Activated CD4-positive, alpha-beta T cell treated with anti-CD3 and anti-CD28 coated beads for 4 hours (primary cell): ENCODE data around the gene PER1.

Source experiments
- DNase-seq, 2 donors: peaks; one replicate each; pipeline ENCODE4 v3.0.0-alpha.2; 2020

PER1 gene

DNA sequence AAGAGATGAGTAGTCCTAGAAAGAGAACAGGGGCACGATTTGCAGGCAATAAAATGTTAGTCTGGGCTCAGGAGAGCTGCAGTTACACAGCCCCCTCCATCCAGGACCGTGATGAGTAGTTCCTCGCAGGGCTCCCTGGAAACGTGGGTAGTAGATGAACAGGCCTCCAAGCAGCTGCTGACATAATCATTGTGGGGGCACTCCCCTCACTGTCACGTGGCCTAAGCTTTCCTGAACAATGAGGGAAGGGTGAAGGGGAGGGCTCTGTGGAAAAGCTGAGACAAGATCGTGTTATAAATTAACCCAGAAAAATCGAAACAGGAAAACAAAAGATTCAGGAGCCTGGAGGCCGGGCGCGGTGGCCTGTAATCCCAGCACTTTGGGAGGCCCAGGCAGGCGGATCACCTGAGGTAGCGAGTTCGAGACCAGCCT, 1.3 kb upstream of the PER1 start:
- peak; percentile 57 to 65 for DNase-seq

DNA sequence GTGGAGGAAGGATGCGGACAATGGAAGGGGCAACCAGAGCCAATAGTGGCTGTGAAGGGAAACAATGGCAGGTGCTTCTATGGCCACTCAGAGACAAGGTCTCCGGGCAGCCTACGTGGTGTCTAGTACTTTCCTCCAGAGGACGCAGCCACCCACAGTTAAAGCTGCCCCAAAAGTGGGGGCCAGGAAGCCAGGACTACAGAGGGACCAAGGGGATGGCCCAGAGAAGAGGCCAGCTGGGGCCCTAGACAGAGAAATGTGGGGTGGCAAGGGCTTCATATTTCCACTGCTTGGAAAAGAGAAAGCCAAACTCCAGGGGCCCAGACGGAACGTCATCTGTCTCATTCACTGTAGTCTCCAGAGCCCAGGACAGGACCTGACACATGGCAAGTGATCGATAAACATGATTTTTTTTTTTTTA, 837 bp upstream of the PER1 start:
- no peak for DNase-seq

GRCh38 chr17:8151641-8152111, 528 bp downstream of the PER1 start:
- DNase-seq, result no peak

DNA sequence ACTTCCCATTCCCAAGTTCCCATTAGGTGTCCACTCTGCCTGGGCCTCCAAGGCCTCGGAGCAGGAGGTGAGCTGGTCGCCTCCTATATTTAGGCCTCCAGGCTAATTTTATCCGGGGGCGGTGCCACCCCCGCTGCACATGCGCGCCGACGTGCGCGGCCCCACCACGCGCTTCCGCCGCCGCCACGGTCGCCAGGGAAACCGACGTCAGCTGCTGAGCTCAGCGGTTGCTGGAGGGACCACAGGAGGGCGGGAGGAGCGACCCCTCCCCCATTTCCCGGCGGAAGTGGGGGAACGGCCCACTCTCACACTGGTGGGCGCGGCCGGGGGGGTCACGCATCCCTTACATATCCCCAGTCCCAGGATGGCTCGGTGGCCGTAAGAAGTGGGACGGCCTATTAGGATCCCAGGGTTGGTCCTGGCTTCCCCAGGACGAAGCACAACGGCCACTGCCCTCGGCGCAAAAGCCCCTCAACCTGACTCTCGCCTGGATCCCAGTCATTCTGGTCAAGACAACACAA, 1.0 kb downstream of the PER1 start:
- DNase-seq, result peak; percentile 87 to 88

- DNase-seq, result no peak
Observed at GRCh38 chr17:8150194-8151119, 1.7 kb downstream of the PER1 start.

DNA sequence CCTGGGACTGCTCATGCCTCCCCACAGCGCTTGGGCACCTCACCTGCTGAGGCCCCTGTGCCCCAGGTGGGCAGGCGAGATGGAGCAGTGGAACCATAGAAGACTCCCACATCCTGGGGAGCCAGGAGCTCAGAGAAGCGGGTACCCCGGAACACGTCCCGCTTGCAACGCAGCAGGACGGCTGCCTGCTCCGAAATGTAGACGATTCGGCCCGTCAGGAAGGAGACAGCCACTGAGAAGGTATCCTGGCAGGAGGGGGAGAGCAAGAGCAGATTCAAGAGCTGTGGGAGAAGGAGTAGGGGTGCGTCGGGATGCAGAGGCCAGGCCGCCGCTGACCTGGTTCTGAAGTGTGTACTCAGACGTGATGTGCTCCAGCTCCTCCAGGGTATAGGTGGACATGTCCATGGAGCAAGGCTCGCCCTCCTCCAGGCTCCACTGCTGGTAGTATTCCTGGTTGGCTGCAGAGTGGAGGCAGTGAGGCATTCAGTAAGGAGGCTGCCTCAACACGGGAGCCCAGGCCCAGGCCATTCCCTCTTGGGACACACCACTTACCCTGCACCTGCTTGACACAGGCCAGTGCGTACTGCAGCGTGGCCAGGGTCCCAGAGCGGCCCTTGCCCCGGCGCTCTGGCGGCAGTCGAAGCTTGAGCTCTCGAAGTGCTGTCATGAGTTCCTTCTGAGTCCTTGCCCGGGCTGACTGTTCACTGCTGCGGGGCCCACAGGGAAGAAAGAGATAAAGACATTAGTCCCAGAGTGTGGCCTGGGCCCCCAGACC, 2.6 kb downstream of the PER1 start:
- no peak for DNase-seq

- no peak for DNase-seq
Observed at GRCh38 chr17:8148560-8148959, 3.6 kb downstream of the PER1 start.

GRCh38 chr17:8147805-8148404, 4.3 kb downstream of the PER1 start:
- no peak for DNase-seq

GRCh38 chr17:8147141-8147804, 4.9 kb downstream of the PER1 start:
- no peak for DNase-seq

DNA sequence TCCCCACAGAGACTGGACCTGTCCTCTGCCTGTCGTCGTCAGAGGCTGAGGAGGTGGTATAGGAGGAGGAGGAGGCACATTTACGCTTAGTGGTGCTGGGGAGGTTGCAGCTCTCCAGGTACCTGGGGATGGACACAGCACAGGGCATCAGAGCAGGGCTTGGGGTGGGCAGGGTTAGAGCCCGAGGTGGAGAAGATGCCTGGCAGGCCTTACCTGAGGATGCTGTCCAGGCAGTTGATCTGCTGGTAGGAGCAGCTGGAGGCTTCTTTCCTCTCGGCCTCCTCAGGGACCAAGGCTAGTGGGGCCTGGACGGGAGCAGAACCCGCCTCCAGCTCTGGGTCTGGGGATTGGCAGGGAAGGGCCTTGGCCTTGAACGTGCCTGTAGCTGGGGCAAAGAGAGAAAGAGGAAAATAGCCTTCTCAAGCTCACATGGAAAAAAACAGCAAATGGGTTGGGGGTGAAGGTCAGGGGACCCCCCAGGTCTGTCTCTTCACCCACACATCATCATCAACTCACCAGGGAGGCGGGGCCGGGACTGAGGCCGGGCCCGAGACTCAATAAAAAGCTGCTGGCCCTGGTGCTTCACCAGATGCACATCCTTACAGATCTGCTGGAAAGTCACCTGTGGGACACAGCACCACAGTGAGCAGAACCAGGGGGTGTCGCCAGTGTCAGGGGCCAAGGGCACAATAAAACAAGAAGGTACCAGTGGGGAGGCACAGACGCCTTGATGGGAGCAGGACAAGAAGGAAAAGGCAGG, 5.6 kb downstream of the PER1 start:
- DNase-seq, result no peak

GRCh38 chr17:8145811-8146210, 6.4 kb downstream of the PER1 start:
- no peak for DNase-seq

DNA sequence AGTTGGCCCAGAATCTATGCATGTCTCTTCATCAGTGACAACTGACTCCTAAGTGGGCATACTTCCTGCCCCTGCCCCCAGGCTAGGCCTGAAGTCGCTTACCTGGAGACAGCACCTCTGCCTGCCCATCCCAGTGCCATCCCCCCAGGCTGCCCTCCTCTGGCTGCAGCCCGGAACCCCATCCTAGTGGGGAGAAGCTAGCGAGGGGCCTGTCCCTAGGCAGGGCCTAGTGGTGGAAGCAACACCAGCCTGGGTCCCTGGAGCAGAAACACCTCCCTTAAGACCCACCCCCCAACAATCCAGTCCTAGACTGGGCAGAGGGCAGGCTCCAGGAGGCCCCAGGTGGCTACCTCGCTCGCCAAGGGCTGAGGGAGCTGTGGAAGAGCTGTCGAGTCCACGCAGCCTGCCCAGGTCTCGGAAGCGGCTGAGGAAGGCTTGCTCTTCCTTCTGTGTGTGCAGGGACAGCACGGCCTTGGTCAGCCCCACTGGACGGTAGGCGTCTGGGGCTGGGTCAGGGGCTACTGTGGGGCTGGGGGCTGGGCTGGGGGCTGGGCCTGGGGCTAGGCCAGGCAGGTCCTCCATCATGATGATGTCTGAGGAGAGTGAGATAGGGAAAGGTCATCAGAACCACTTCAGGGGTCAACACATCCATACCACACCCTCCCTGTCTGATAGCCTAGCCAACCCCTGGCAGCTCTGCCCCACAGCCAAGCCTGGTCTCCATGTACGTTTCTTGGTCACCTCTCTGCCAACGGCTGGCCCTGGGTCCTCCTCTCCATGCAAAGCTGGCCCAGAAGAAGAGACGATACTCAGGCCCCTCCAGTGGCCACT, 7.6 kb downstream of the PER1 start:
- DNase-seq, result no peak

DNA sequence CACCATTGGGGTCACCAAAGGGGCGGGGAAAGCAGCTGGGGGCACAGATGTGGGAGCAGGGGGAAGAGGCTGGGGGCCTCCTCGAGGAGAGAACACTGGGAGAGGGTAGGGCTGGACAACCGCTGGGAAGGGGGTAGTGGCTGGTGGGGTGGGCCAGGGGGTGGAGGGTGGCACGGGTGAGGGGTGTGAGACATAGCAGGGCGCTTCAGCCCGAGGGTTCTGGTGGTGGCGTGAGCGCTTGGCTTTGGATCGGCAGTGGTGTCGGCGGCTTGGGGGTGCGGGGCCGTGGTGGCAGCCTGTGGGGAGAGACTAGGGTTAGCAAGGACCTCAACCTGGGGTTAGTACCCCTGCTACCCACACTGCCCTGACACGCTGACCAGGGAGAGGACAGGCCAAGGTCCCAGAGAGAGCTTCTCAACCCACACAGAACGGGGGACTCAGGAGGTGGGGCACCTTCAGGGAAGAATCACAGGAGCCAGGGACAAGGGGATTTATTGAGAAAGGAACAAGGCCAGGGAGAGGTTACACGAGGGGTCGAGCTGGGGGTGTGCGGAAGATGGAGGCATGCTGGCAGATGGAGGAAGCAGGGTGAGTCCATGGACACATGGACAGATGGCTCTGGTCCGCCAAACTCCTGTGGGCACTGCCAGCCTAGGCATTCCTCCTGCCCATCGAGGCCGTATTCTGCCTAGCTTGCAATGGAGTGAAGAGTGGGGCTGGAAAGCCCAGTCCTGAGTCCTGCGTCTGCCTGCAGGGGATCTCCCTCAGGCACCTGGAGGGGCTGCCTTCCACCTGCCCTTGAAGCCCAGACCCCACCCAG, 8.4 kb downstream of the PER1 start:
- no peak for DNase-seq

DNA sequence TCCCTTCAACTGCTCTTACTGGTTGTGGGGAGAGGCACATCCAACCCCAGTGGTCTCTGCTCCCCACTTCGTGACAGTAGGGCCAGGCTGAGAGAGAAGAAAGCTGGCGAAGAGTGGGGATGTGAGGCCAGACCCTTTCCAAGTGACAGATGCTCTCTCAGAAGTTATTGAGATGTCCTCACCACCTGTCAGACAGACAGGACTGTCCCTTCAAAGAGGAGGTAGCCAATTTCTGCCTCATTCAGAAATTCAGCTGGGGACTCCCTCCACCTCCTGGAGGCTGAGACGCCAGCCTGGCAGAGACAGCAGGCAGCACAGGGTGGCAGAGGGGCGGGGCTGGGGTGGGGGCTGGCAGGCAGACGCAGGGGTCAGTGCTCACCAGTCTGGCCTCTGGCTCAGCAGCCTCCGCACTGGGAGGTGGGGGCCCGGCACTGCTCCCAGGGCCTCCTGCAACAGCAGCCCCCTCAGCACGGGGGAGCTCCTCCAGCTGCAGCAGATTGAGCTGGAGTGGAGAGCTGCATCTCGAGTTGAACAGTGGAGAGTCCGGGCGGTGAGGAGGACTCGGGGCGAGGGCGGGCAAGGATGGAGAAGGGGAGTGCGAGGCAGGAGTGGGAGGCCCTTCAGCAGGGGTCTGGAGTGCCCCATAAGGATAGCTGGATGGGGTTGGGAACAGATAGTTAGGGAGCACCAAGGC, 9.2 kb downstream of the PER1 start:
- no peak for DNase-seq

DNA sequence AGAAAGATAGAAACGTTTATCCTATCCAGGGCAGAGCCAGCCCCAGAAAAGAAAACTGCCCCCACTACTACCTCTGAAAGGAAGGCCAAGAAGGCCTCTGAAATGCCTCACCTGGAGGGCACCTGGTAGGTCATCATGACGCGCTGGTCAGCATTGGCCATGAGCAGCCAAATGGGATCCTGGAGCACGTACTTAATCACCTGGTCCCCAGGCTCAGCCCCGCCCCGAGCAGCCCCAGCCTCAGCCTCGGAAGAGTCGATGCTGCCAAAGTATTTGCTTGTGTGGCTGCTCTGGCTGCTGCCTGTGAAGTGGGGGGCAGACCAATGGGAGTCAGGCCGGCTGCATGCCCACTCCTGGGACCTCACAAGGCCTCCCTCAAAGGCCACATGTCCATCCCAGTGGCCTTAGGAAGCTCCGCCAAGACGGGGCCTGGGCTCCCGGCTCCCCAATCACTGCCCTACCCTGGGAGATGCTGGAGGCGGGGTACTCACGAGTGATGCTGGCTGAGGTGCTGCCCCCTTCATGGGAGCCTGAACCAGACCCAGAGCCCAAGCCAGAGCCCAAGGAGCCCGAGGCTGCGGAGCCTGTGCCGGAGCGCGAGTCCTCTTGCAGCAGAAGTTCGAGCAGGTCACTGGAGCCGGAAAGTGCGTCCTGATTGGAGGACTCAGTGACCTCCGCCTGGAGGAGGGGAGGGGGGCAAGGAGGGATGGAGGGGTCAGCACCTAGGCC, 9.9 kb downstream of the PER1 start:
- no peak for DNase-seq

GRCh38 chr17:8141741-8142140, 10.5 kb downstream of the PER1 start:
- DNase-seq, result no peak

DNA sequence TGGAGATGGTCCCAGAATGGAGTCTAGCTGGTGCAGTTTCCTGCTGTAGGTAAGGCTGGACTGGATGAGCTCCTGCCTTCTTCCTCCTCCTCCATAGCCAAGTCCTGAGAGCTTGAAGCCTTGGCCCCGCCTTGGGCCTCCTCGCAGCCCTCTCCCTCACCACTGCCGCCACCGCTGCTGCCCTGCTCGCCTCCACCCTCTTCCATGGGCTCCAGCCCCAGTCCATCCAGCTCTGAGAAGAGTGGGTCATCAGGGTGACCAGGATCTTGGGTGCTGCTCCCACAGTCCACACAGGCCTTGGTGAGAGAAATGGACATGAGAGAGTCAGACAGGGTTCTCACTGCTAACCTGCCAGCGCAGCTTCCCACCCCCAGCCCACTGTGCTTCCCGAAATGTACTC, 11.2 kb downstream of the PER1 start:
- DNase-seq, result no peak
